ENCODE data around the gene FOXL1. TPM values are rescaled to one million over a fixed set of nuclear protein-coding genes. Genes with fewer than 3 reads are reported as not detected.

Gene FOXL1
- total RNA-seq, 1 experiment from 2014 or later, result 0.11 TPM

- H3K4me3 Mint-ChIP-seq (ENCODE audit: unreplicated experiment), result no peak overlapping the region
- Histone ChIP-seq H3K4me3 (ENCODE audit: low read depth, low read length) (no peak overlapping the region), H3K36me3 (ENCODE audit: control insufficient read depth, insufficient read depth, low read length) (no peaks in the 10 kb centered on the region; the same call in 1 of the 2 replicates), H3K9me3 (no peaks in the 10 kb centered on the region), H3K4me1 (no peaks in the 10 kb centered on the region), H3K27me3 (replicated peaks; ENCODE audit: control insufficient read depth, insufficient read depth, low read length) (no peaks in the 10 kb centered on the region)
- no peaks in the 10 kb centered on the region for H3K9me3 Mint-ChIP-seq (ENCODE audit: unreplicated experiment)
- no peaks in the 10 kb centered on the region for H3K27me3 Mint-ChIP-seq (ENCODE audit: insufficient read depth, unreplicated experiment)
- DNase-seq, result no peak
- no peak overlapping the region for H3K27ac Mint-ChIP-seq (ENCODE audit: unreplicated experiment)
- TF ChIP-seq, protein P1, sequence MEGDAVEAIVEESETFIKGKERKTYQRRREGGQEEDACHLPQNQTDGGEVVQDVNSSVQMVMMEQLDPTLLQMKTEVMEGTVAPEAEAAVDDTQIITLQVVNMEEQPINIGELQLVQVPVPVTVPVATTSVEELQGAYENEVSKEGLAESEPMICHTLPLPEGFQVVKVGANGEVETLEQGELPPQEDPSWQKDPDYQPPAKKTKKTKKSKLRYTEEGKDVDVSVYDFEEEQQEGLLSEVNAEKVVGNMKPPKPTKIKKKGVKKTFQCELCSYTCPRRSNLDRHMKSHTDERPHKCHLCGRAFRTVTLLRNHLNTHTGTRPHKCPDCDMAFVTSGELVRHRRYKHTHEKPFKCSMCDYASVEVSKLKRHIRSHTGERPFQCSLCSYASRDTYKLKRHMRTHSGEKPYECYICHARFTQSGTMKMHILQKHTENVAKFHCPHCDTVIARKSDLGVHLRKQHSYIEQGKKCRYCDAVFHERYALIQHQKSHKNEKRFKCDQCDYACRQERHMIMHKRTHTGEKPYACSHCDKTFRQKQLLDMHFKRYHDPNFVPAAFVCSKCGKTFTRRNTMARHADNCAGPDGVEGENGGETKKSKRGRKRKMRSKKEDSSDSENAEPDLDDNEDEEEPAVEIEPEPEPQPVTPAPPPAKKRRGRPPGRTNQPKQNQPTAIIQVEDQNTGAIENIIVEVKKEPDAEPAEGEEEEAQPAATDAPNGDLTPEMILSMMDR (IDR thresholded peaks at IDR 0.05; ENCODE audit: insufficient read depth in 1 of 2, low read depth in 1 of 2, low read length in 1 of 2, severe bottlenecking in 1 of 2, unreplicated experiment in 1 of 2), result no peak
- ChIA-PET CTCF (no interaction called here), POLR2A (no interaction called here)
- BruUV-seq (replicated peaks), result no TSS peak
- no peaks in the 10 kb centered on the region for H3K4me1 Mint-ChIP-seq (ENCODE audit: low read depth, unreplicated experiment)
- intact Hi-C loops (cut with micrococcal nuclease; ENCODE audit: unreplicated experiment), result no loop called here
- peaks cover 18% of the 10 kb centered on the region for H3K36me3 Mint-ChIP-seq (ENCODE audit: insufficient read depth, unreplicated experiment)
These were observed 41.7 kb upstream of the FOXL1 start for GRCh38 chr16:86536621-86537020.

- no peak overlapping the region for H3K4me3 Mint-ChIP-seq (ENCODE audit: unreplicated experiment)
- no peaks in the 10 kb centered on the region for H3K9me3 Mint-ChIP-seq (ENCODE audit: unreplicated experiment)
- H3K4me1 Mint-ChIP-seq (ENCODE audit: low read depth, unreplicated experiment), result no peaks in the 10 kb centered on the region
- Histone ChIP-seq H3K4me3 (ENCODE audit: low read depth, low read length) (no peak overlapping the region), H3K9me3 (no peaks in the 10 kb centered on the region), H3K36me3 (ENCODE audit: control insufficient read depth, insufficient read depth, low read length) (no peaks in the 10 kb centered on the region; the same call in 1 of the 2 replicates), H3K4me1 (no peaks in the 10 kb centered on the region), H3K27me3 (replicated peaks; ENCODE audit: control insufficient read depth, insufficient read depth, low read length) (no peaks in the 10 kb centered on the region)
- ChIA-PET POLR2A (no interaction called here), CTCF (no interaction called here)
- TF ChIP-seq, protein P1 (IDR thresholded peaks at IDR 0.05; ENCODE audit: insufficient read depth in 1 of 2, low read depth in 1 of 2, low read length in 1 of 2, severe bottlenecking in 1 of 2, unreplicated experiment in 1 of 2), result no peak
- H3K27ac Mint-ChIP-seq (ENCODE audit: unreplicated experiment), result no peak overlapping the region
- BruUV-seq (replicated peaks), result no TSS peak
- no peaks in the 10 kb centered on the region for H3K27me3 Mint-ChIP-seq (ENCODE audit: insufficient read depth, unreplicated experiment)
- no peak for DNase-seq
- peaks cover 18% of the 10 kb centered on the region for H3K36me3 Mint-ChIP-seq (ENCODE audit: insufficient read depth, unreplicated experiment)
- intact Hi-C loops (cut with micrococcal nuclease; ENCODE audit: unreplicated experiment), result no loop called here
These were observed 40.9 kb upstream of the FOXL1 start for GRCh38 chr16:86537486-86537885.

GRCh38 chr16:86538196-86538780 lies 40.1 kb upstream of the FOXL1 start:
- Histone ChIP-seq H3K4me1 (no peaks in the 10 kb centered on the region), H3K9me3 (no peaks in the 10 kb centered on the region), H3K4me3 (ENCODE audit: low read depth, low read length) (no peak overlapping the region), H3K27me3 (replicated peaks; ENCODE audit: control insufficient read depth, insufficient read depth, low read length) (no peaks in the 10 kb centered on the region), H3K36me3 (ENCODE audit: control insufficient read depth, insufficient read depth, low read length) (no peaks in the 10 kb centered on the region; the same call in 1 of the 2 replicates)
- Mint-ChIP-seq H3K27ac (ENCODE audit: unreplicated experiment) (no peak overlapping the region), H3K27me3 (ENCODE audit: insufficient read depth, unreplicated experiment) (no peaks in the 10 kb centered on the region), H3K4me1 (ENCODE audit: low read depth, unreplicated experiment) (no peaks in the 10 kb centered on the region), H3K36me3 (ENCODE audit: insufficient read depth, unreplicated experiment) (peaks cover 18% of the 10 kb centered on the region), H3K9me3 (ENCODE audit: unreplicated experiment) (no peaks in the 10 kb centered on the region), H3K4me3 (ENCODE audit: unreplicated experiment) (no peak overlapping the region)
- no peak for DNase-seq
- TF ChIP-seq, protein P1 (IDR thresholded peaks at IDR 0.05; ENCODE audit: insufficient read depth in 1 of 2, low read depth in 1 of 2, low read length in 1 of 2, severe bottlenecking in 1 of 2, unreplicated experiment in 1 of 2), result no peak
- BruUV-seq (replicated peaks), result no TSS peak
- POLR2A ChIA-PET, result no interaction called here
- CTCF ChIA-PET, result no interaction called here
- intact Hi-C loops (cut with micrococcal nuclease; ENCODE audit: unreplicated experiment), result no loop called here

Measured in Caco-2 (cell line).